Thoracic aorta (tissue), 2 donors: Measurements from ENCODE around the gene MRPL36. TPM values are rescaled to one million over a fixed set of nuclear protein-coding genes. Genes with fewer than 3 reads are reported as not detected.

Source experiments
- ATAC-seq: fragments of 150-250 bp; one replicate; pipeline ENCODE4 v1.8.0; 2017; ENCODE audit warnings: low read depth; ENCODE audit not compliant: insufficient number of reproducible peaks, low FRiP score
- DNase-seq: peaks from one replicate; pipeline ENCODE4 v3.0.0-alpha.2; 2020; ENCODE audit warnings: low spot score
- H3K27ac ChIP-seq, 2 donors: fragments of 200-600 bp; sonication (generic); 1 replicate in 1 of 2; 2 replicates in 1 of 2; pipeline ENCODE4 v1.5.1; 2016; ENCODE audit warnings: mild to moderate bottlenecking in 2 of 2, moderate library complexity in 2 of 2
- H3K27me3 ChIP-seq: fragments of 200-600 bp; sonication (generic); replicated peaks from 2 replicates; pipeline ENCODE4 v1.6.0; 2016; ENCODE audit warnings: mild to moderate bottlenecking; ENCODE audit not compliant: insufficient read depth
- H3K36me3 ChIP-seq: fragments of 200-600 bp; sonication (generic); one replicate; pipeline ENCODE4 v1.5.1; 2016
- H3K4me1 ChIP-seq, 2 donors: fragments of 200-600 bp; sonication (generic); 1 replicate in 1 of 2; 2 replicates in 1 of 2; pipeline versions ENCODE4 v1.5.1 to v1.6.0; 2016; ENCODE audit warnings: low read depth in 2 of 2, mild to moderate bottlenecking in 1 of 2; ENCODE audit not compliant: control insufficient read depth in 1 of 2
- H3K4me3 ChIP-seq: fragments of 200-600 bp; sonication (generic); 2 replicates; pipeline ENCODE4 v1.5.1; 2016; ENCODE audit warnings: mild to moderate bottlenecking
- H3K9me3 ChIP-seq: fragments of 200-600 bp; sonication (generic); 2 replicates; pipeline ENCODE4 v1.5.1; 2016
- CTCF ChIP-seq: fragments of 200-600 bp; sonication (generic); IDR thresholded peaks from one replicate; pipeline ENCODE4 v1.5.1; 2019; ENCODE audit warnings: antibody characterized with exemption
- total RNA-seq, 2 donors: library from RNA; depleted of rRNA; stranded (reverse); fragments of >200 nt; gene quantifications; one replicate each; pipeline versions ENCODE4 v1.1.0 to v1.2.3, GENCODE V29; 2016

The MRPL36 gene
- total RNA-seq, 2 donors from 2014 or later: 26.2 to 26.9 TPM

GRCh38 chr5:1780614-1780930 is 19.1 kb downstream of the MRPL36 start:
- H3K4me3 ChIP-seq: no peak overlapping the region
- no peak overlapping the region for H3K27ac ChIP-seq
- no peak for ATAC-seq
- no peak for DNase-seq
- no peak for TF ChIP-seq CTCF
- H3K9me3 ChIP-seq: no peaks in the 10 kb centered on the region
- no peaks in the 10 kb centered on the region for H3K4me1 ChIP-seq
- no peaks in the 10 kb centered on the region for H3K36me3 ChIP-seq
- no peaks in the 10 kb centered on the region for H3K27me3 ChIP-seq

GRCh38 chr5:1779782-1780613 is 19.6 kb downstream of the MRPL36 start:
- no peaks in the 10 kb centered on the region for H3K4me1 ChIP-seq
- no peaks in the 10 kb centered on the region for H3K9me3 ChIP-seq
- no peak for TF ChIP-seq CTCF
- ATAC-seq (no peak), DNase-seq (no peak)
- no peak overlapping the region for H3K4me3 ChIP-seq
- no peaks in the 10 kb centered on the region for H3K36me3 ChIP-seq
- H3K27ac ChIP-seq: no peak overlapping the region
- no peaks in the 10 kb centered on the region for H3K27me3 ChIP-seq

GRCh38 chr5:1779021-1779680 is 20.5 kb downstream of the MRPL36 start:
- H3K36me3 ChIP-seq: no peaks in the 10 kb centered on the region
- no peak overlapping the region for H3K4me3 ChIP-seq
- H3K27me3 ChIP-seq: no peaks in the 10 kb centered on the region
- no peak for DNase-seq
- no peak for ATAC-seq
- H3K27ac ChIP-seq: no peak overlapping the region
- TF ChIP-seq CTCF: no peak
- H3K4me1 ChIP-seq: no peaks in the 10 kb centered on the region
- no peaks in the 10 kb centered on the region for H3K9me3 ChIP-seq

GRCh38 chr5:1778138-1779020 is 21.3 kb downstream of the MRPL36 start:
- DNase-seq: no peak
- H3K27ac ChIP-seq: no peak overlapping the region
- H3K4me1 ChIP-seq: no peaks in the 10 kb centered on the region
- TF ChIP-seq CTCF: no peak
- no peaks in the 10 kb centered on the region for H3K9me3 ChIP-seq
- no peaks in the 10 kb centered on the region for H3K36me3 ChIP-seq
- ATAC-seq: no peak
- no peaks in the 10 kb centered on the region for H3K27me3 ChIP-seq
- H3K4me3 ChIP-seq: no peak overlapping the region
